WI38 (cell line): ENCODE results near the gene GRIN2D.
"Not testable (repeated sequence)": the region's sequence is repeated elsewhere in the genome, so short reads cannot be mapped to it uniquely, and the experiment has no call there.

Experiments used
- H3K4me3 ChIP-seq: 2 replicates; pipeline ENCODE4 v1.5.1; 2011; ENCODE audit warnings: low read depth, mild to moderate bottlenecking, control low read depth, low read length
- TF ChIP-seq, protein P1 (sequence below): IDR thresholded peaks from 2 replicates; pipeline ENCODE4 v1.5.1; 2012; ENCODE audit warnings: low read depth, mild to moderate bottlenecking, control low read depth, low read length

The GRIN2D gene

GRCh38 chr19:48363810-48364597 lies 29.5 kb upstream of the GRIN2D start, which contains the start of the genes SYNGR4 and TMEM143:
Gene SYNGR4, plus strand, starts transcription at chr19:48364367. Its CDS starts 1,476 bp downstream, at chr19:48365843.
Gene TMEM143, minus strand, starts transcription at chr19:48363940. Its CDS starts 20 bp downstream, at chr19:48363920.
- TF ChIP-seq, protein P1, sequence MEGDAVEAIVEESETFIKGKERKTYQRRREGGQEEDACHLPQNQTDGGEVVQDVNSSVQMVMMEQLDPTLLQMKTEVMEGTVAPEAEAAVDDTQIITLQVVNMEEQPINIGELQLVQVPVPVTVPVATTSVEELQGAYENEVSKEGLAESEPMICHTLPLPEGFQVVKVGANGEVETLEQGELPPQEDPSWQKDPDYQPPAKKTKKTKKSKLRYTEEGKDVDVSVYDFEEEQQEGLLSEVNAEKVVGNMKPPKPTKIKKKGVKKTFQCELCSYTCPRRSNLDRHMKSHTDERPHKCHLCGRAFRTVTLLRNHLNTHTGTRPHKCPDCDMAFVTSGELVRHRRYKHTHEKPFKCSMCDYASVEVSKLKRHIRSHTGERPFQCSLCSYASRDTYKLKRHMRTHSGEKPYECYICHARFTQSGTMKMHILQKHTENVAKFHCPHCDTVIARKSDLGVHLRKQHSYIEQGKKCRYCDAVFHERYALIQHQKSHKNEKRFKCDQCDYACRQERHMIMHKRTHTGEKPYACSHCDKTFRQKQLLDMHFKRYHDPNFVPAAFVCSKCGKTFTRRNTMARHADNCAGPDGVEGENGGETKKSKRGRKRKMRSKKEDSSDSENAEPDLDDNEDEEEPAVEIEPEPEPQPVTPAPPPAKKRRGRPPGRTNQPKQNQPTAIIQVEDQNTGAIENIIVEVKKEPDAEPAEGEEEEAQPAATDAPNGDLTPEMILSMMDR: no peak
- H3K4me3 ChIP-seq: peak within 1 kb of the TSS; percentile 79

DNA sequence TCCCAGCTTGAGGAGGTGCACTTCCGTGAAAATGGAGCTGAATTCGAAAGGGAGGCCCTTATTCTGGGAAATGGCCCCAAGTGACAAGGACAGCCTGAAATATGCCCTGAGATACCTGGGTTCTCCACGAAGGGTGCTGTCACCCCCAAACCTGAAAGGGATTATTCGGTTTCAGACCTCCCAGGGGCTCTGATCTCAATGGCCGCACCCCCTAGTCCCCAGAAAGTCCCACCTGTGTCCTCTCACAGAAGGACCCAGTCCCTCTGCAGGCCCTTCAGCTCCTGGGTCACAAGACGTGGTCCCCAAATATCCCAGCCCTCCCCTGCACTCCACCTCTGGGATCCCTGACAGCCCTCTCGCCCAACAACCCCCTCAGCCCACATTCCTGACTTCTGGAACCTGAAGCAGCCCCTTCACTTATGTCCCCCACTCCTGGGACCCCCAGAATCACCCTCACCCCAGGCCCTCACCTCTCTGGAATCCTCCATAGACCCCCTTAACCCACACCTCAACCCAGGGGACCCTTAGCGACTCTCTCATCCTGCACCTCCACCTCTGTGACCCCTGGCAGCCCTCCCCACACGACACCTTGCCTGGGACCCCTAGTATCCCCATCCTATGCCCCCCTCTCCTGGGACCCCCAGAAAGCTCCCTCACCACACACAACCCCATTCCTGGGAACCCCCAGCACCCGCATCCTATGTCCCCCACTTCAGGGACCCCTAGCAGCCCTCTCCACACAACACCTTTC lies 28.7 kb upstream of the GRIN2D start:
- no peak overlapping the region; the same call in 1 of the 2 replicates for H3K4me3 ChIP-seq
- TF ChIP-seq, protein P1: no peak

DNA sequence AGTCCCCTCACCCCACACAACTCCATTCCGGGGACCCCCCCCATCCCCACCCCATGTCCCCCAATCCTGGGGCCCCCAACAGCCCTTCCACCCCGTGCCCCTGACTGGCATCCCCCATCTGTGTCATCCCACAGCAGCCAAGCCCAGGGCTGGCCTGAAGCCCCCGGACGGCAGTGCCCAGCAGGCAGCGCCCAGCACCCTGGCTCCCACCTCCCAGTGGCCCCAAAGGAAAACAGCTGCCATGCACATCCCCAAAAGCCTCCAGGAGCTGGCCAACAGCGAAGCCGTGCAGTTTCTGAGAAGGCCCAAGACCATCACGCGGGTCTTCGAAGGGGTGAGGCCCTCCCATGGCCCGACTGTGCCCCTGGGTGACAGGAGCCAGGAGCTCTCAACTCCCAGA lies 27.9 kb upstream of the GRIN2D start:
- TF ChIP-seq, protein P1: no peak
- H3K4me3 ChIP-seq: no peak overlapping the region

- no peak overlapping the region for H3K4me3 ChIP-seq
- TF ChIP-seq, protein P1: no peak
Measured at GRCh38 chr19:48367855-48368254, 25.6 kb upstream of the GRIN2D start.

GRCh38 chr19:48368936-48369335 lies 24.5 kb upstream of the GRIN2D start:
- TF ChIP-seq, protein P1: no peak
- H3K4me3 ChIP-seq: no peak overlapping the region

DNA sequence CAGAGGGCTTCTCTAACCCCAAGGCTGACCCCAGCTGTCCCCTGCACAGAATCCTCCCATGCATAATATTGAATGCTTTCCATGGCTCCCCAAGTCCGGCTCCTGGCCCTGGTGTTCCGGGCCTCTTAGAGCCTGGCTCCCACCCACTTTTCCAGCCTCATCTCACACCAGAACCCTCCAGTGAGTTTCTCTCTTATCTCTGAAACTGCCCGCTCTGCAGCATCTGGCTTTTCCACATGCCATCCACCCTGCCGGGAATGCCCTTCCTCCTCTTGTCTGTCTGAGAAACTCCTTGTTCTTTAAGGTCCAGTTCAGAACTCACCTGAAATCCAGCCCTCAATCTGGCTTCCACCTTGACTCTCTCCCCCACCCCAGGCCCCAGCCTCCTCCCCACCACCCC lies 22.5 kb upstream of the GRIN2D start:
- TF ChIP-seq, protein P1: no peak
- no peak overlapping the region for H3K4me3 ChIP-seq

GRCh38 chr19:48371367-48371766 lies 22.1 kb upstream of the GRIN2D start:
- H3K4me3 ChIP-seq: no peak overlapping the region
- TF ChIP-seq, protein P1: no peak

DNA sequence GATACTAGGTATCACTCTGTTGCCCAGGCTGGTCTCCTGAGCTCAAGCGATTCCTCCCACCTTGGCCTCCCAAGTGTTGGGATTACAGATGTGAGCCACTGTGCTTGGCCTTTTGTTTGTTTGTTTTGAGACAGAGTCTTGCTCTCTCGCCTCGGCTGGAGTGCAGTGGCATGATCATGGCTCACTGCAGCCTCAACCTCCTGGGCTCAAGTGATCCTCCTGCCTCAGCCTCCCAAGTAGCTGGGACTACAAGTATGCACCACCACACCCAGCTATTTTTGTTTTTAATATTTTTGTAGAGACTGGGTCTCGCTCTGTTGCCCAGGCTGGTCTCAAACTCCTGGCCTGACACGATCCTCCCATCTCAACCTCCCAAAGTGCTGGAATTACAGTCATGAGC lies 21.7 kb upstream of the GRIN2D start:
- H3K4me3 ChIP-seq: not testable (repeated sequence)
